GM18498 (cell line): ENCODE results near the gene LARP1B.
A peak's percentile ranks its signal among the peaks of the same experiment; 100 is the strongest.
"Not testable (repeated sequence)": the region's sequence is repeated elsewhere in the genome, so short reads cannot be mapped to it uniquely, and the experiment has no call there.

Source experiments
- ATAC-seq: cut with Tn5 transposase; IDR thresholded peaks from one replicate; pipeline ENCODE4 v1.9.1; 2021; ENCODE audit warnings: mild to moderate bottlenecking, moderate library complexity; ENCODE audit not compliant: unreplicated experiment

Gene LARP1B

GRCh38 chr4:128220286-128221235 is 159.4 kb downstream of the LARP1B start:
- ATAC-seq = peak; percentile 69

GRCh38 chr4:128221586-128221985 is 160.5 kb downstream of the LARP1B start:
- ATAC-seq = no peak

GRCh38 chr4:128225148-128225547 is 164.0 kb downstream of the LARP1B start:
- ATAC-seq = no peak

GRCh38 chr4:128227991-128228571 is 167.0 kb downstream of the LARP1B start:
- ATAC-seq = no peak

- ATAC-seq = no peak
These were observed 168.0 kb downstream of the LARP1B start for GRCh38 chr4:128228845-128229795.

GRCh38 chr4:128232719-128233118 is 171.6 kb downstream of the LARP1B start:
- ATAC-seq = no peak

- no peak for ATAC-seq
These were observed 173.7 kb downstream of the LARP1B start for GRCh38 chr4:128234836-128235235.

GRCh38 chr4:128241019-128241418 is 179.9 kb downstream of the LARP1B start:
- ATAC-seq = no peak

- no peak for ATAC-seq
These were observed 180.4 kb downstream of the LARP1B start for GRCh38 chr4:128241425-128241913.

- ATAC-seq = no peak
These were observed 180.9 kb downstream of the LARP1B start for GRCh38 chr4:128241981-128242380.

GRCh38 chr4:128242601-128243000 is 181.5 kb downstream of the LARP1B start:
- ATAC-seq = no peak

- ATAC-seq = no peak
These were observed 183.3 kb downstream of the LARP1B start for GRCh38 chr4:128244379-128244778.

- ATAC-seq = not testable (repeated sequence)
These were observed 184.3 kb downstream of the LARP1B start for GRCh38 chr4:128245391-128245790.

GRCh38 chr4:128247906-128248305 is 186.8 kb downstream of the LARP1B start:
- no peak for ATAC-seq

- ATAC-seq = no peak
These were observed 188.9 kb downstream of the LARP1B start for GRCh38 chr4:128249787-128250668.

GRCh38 chr4:128255906-128256305 is 194.8 kb downstream of the LARP1B start:
- no peak for ATAC-seq

- no peak for ATAC-seq
These were observed 195.4 kb downstream of the LARP1B start for GRCh38 chr4:128256539-128256938.

GRCh38 chr4:128258166-128258565 is 197.1 kb downstream of the LARP1B start:
- not testable (repeated sequence) for ATAC-seq

GRCh38 chr4:128259889-128260288 is 198.8 kb downstream of the LARP1B start:
- ATAC-seq = not testable (repeated sequence)
